ENCODE measurements around the gene ACOT13.
"Not testable (repeated sequence)": the region's sequence is repeated elsewhere in the genome, so short reads cannot be mapped to it uniquely, and the experiment has no call there.

The ACOT13 gene

GRCh38 chr6:24694198-24694597 is 27.3 kb downstream of the ACOT13 start:
- no peak for DNase-seq

- peak; percentile 28 to 60 for DNase-seq
Observed at GRCh38 chr6:24695635-24696034, 28.8 kb downstream of the ACOT13 start.

GRCh38 chr6:24696097-24696496 is 29.2 kb downstream of the ACOT13 start:
- no peak for DNase-seq

GRCh38 chr6:24699521-24700359 is 32.9 kb downstream of the ACOT13 start:
- DNase-seq: no peak

DNA sequence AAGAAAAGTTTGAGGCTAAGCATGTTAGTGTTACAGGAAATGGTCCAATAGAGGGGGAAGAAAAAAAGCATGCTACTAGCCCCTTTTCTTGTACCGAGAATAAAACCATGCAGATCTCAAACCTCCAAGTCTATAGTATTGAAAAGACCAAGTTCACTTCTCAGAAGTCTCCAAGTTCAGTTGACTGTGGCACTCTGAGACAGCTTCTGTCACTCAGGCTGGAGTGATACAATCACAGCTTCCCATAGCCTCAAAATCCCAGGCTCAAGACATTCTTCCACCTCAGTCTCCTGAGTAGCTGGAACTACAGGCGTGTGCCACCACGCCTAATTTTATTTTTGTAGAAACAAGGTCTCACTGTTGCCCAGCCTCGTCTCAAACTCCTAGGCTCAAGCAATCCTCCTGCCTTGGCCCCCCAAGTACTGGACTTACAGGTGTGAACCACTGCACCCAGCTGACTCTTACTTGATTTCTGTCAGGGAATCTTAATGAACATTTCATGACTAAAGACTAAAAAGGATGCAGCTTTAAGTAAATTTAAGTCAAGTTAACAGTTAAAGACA is 35.9 kb downstream of the ACOT13 start:
- no peak for DNase-seq

GRCh38 chr6:24704468-24704867 is 37.6 kb downstream of the ACOT13 start:
- DNase-seq: peak in 1 of 2 experiments; percentile 20

DNA sequence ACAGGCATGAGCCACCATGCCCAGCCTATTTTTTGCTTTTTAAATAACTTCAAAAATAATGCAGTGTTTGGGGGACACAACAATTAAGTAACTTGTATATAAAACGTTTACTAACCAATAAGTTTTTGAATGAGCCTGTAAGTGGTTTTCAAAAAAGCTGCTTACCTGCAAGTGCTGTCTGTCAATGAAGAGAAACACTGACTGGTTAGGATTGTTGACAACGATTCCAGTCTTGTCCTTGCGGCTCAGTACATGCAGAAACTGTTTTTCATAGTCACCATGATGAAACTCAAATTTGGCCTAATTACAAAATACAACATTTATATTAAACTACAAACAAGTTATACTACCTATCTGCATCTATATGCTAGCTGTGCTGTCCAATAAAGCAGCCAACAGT is 41.7 kb downstream of the ACOT13 start:
- no peak for DNase-seq

DNA sequence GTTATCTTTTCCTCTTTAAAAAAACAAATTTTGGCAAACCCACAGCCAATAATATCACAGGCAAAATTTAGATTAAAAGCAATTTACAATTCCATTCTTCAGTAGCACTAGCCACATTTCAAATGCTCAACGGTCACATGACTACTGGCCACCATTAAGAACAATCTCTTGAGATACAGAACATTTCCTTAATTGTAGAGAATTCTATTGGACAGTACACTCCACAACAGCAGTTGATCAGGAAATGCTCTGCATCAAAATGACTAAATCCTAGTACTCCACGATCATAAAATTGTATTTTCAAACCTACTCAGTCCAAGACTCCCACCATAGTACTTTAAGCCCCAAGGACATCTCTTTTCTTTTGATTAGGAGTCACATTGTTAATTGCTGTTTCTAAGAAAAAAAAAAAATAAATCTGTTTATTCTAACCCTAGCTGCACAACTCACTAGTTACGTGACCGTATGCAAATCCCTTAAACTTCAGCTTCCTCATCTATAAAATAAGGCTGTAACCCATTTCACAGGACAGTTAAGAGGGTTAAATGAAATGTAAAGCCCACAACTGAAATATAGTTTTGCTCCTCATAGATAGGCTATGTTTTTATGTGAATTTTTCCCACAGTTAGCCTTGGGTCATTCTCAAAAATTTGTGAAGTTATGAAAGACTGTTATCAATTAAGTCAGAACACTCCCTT is 42.3 kb downstream of the ACOT13 start:
- DNase-seq: no peak

DNA sequence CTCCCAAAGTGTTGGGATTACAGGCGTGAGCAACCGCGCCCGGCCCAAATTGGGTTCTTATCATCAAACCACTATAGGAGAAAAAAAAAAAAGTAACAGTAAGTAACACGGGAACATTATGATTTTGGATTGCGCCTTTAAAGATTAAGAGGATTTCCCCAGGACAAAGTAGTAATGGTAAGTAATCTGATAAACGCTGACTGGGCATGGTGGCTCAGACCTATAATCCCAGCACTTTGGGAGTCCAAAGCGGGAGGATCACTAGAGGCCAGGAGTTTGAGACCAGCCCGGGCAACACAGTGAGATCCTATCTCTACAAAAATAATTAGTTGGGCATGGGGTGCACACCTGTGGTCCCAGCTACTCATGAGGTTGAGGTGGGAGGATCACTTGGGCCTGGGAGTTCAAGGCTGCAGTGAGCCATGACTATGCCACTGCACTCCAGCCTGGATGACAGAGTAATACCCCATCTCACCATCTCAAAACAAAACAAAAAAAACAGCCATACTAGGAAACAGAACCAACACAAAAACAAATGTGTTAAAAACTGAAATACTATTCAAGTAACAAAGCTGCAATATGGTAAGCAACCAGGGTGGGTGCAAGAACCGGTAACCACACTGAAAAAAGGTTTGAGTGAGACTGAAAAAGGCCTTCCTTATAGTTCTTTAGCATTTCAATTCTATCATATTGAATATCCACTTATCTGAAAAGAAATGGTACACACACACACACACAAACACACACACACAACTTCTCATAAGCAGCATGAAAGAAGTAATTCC is 43.8 kb downstream of the ACOT13 start:
- no peak for DNase-seq

- not testable (repeated sequence) for DNase-seq
Observed at GRCh38 chr6:24716602-24717148, 49.8 kb downstream of the ACOT13 start.

DNA sequence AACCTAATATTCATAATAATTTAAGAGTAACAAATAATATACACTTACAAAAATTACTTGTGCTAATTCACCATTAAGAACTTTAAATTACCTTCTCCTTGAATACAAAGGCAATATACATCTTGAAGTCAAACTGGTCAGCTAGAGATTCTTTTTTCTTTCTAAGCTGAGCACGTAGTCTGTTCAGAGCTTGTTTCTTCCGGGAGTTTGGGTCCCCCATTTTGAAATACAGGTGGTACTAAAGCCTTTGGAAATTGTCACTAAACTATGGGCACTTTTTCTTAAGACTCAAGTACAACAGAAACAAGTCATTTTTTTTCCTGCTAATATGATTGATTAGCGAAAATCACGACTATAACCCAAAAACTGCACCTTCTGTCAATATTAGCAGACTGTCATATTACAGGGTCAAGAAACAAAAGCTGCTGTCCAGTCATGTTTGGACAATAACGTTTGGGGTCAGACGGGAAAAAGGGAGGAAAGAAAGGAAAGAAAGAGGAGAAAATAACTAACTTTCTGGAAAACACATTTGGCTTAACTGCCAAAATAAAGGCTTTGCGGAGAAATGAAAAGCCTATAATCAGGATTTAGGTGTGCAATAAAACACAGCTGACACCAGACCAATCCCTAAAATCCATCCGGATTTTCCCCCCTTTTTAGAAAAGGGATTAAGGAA is 51.7 kb downstream of the ACOT13 start:
- DNase-seq: no peak

DNA sequence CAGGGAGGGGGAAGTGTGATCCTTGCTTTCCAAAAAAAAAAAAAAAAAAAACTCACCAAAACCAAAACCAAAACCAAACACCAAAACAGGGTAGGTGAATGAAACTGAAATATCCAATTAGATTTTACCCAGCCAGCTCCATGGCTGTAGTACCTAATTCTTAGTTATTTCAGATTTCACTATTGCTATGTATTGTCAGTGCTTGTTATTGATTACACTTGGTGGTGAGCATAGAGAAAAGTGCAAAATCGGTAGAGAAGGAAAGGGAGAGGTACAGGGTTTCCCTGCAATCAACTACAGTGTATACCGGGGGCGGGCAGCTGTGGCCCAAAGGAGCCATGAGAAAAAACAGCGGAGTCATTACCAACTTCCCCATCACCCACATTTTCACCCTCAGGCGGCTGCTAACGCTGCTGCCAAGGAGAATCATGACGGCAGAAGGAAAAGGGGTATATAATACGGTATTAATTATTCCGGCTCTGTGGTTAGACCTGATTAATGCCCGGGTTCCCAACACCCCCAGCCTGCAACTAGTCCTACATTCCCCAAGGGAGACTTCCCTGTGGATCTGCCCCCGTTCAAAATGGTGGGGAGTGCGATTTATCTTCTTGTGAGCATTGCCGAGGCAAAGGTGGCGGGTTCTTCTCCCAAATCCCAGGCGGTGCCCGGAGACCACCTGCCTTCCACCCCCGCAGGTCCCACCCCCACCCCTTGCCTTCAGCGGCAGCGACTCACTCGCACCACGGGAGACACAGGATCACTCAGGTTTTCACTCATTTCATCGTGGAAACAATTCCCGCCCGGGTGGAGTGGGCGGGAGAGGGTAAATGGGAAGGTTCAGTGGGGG is 52.5 kb downstream of the ACOT13 start, which contains the start of gene C6orf62:
Gene C6orf62 (minus strand): TSS at position 30 of the 847 bp plus-strand sequence. CDS start 486 bp downstream, outside the sequence.
- peak in 1 of 2 experiments; percentile 19 for DNase-seq

DNA sequence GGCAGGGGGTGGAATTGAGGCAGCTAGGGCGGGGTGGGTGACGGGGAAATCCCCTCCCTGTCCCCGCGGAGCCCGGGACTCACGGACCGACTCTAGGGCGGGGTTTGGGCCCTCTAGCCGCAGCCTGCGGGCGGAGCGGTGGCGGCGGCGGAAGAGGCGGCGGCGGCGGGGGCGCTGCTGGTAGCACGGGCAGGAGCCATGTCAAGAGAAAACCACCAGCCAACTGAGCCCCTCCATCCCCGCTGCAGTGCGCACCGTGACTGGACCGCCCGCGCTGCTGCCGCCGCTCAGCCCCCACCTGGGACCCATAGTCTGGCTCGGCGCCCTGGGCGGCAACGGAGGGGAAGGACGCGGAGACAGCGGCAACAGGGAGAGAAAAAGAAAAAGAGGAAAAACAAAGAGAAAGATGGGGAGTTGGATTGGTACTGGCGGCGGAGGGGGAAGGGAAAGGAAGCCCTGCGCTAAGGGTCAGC is 53.3 kb downstream of the ACOT13 start:
- peak in 1 of 2 experiments; percentile 20 for DNase-seq

DNA sequence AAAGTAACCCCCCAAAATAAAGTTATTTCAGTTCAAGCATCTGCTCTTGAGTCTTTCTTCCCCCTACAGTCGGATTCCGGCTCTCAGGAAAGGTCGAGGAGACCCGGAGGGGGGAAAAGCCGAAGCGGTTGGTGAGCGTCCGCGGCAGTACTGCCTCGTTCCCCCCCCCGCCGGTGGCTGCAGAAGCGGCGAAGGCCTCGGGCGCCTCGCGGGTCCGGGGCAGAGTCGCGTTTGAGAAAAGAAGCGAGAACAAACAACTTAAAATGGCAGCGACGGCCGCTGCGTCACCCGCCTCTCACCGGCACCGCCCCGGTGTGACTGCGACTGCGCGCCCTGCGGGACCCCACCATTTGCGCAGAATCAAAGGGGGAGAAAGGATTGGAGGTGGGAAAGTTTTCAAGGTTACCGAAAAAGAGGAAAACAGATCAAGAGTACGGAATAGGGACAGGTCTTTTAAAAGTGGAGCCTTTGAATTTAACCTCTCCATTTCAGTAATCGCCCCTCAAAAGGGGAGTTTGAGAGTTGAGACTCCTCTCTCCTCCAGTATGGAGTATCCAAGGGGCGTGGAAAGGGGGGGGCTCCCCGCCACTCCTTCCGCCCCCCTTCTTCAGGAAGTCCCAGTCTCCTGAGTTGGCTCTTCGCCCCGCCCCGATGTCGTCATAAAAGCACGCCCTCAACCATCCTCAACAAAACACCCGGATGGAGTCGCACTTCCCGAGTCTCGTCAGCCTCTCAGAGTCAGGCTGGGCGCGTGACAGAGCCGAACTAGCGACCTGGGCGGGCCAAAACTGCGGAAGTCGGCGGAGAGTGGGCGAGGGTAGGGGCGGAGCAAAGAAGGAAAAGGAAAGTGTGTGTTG is 54.0 kb downstream of the ACOT13 start:
- peak; percentile 99 for DNase-seq

GRCh38 chr6:24721461-24722215 is 54.8 kb downstream of the ACOT13 start:
- DNase-seq: peak in 1 of 2 experiments; percentile 34

GRCh38 chr6:24723270-24723669 is 56.4 kb downstream of the ACOT13 start:
- DNase-seq: no peak

DNA sequence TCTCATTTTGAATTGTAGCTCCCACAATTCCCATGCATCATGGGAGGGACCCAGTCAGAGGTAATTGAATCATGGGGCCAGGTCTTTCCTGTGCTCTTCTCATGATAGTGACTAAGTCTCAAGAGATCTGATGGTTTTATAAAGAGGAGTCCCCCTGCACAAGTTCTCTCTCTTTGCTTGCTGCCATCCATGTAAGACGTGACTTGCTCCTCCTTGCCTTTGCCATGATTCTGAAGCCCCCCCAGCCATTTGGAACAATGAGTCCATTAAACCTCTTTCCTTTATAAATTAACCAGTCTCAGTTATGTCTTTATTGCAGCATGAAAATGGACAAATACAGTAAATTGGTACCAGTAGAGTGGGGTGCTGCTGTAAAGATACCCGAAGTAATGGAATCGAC is 63.8 kb downstream of the ACOT13 start:
- not testable (repeated sequence) for DNase-seq

DNA sequence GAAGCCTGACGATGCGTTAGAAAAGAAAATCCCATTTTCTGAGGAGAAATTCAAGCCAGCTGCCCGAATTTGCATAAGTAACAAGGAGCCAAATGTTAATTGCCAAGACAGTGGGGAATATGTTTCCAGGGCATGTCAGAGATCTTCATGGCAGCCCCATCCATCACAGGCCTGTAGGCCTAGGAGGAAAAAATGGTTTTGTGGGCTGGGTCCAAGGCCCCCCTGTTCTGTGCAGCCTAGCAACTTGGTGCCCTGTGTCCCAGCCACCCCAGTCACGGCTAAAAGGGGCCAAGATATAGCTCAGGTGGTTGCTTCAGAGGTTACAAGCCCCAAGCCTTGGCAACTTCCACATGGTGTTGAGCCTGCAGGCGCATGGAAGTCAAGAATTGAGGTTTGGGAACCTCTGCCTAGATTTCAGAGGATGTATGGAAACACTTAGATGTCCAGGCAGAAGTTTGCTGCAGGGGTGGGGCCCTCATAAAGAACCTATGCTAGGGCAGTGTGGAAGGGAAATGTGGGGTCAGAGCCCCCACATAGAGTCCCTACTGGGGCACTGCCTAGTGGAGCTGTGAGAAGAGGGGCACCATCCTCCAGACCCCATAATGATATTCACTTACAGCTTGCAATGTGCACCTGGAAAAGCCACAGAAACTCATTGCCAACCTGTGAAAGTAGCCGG is 64.7 kb downstream of the ACOT13 start:
- DNase-seq: not testable (repeated sequence)

All from NCI-H524 (cell line).